MG63 (cell line): Measurements from ENCODE around the gene RSRC1. TPM values are rescaled to one million over a fixed set of nuclear protein-coding genes. Genes with fewer than 3 reads are reported as not detected.
"Not testable (repeated sequence)": the region's sequence is repeated elsewhere in the genome, so short reads cannot be mapped to it uniquely, and the experiment has no call there.

Source experiments
- DNase-seq: peaks from one replicate; pipeline ENCODE4 v3.0.0-alpha.2; 2020
- H3K27me3 ChIP-seq: fragments of 250-450 bp; sonication (Bioruptor Pico); 2 replicates; pipeline ENCODE4 v1.5.1; 2020; ENCODE audit warnings: mild to moderate bottlenecking, moderate library complexity
- H3K36me3 ChIP-seq: fragments of 250-450 bp; sonication (Bioruptor Pico); 2 replicates; pipeline ENCODE4 v1.5.1; 2020; ENCODE audit warnings: mild to moderate bottlenecking, moderate library complexity
- H3K4me3 ChIP-seq: fragments of 250-450 bp; sonication (Bioruptor Pico); 2 replicates; pipeline ENCODE4 v1.5.1; 2020; ENCODE audit warnings: mild to moderate bottlenecking, moderate library complexity
- H3K9me3 ChIP-seq: fragments of 250-450 bp; sonication (Bioruptor Pico); 2 replicates; pipeline ENCODE4 v1.5.1; 2020; ENCODE audit warnings: mild to moderate bottlenecking, moderate library complexity
- total RNA-seq: library from RNA; depleted of rRNA; stranded (reverse); fragments of >200 nt; shearing (Covaris generic); gene quantifications from 2 replicates; pipeline ENCODE4 v1.2.3, GENCODE V29; 2014; ENCODE audit warnings: low replicate concordance

The RSRC1 gene
- total RNA-seq, 1 experiment from 2014 or later = 42.6 TPM

DNA sequence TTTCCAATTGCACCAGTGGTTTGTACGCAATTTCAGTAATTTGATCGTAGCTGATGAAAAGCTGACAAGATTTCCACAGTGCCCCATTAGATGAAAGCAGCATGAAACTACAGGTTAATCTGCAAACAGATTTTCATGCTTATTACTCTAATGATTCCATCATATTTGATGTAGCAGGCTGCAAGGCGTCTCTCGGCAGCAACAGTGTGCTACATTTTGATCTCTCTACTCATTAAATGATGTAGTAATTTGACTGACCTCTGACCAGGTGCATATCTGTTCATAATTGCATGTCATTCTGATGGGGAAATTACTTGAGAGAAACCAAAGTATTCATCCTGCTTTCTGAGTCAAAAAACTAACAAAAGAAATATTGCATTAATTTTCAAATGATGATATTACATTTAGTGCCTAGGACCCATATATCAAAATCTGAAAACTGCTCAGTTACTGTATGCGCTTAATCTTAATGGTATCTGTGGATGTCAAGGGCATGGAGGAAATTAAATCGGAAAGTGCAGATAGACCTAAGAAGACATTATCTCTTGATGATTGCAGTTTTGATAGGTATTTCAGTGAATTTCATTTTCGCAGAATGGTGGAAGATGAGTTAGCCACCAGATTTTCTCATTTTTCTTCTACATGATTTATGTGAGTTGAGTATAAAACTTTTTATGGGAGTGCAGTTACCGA lies 198.5 kb downstream of the RSRC1 start:
- DNase-seq = no peak
- H3K36me3 ChIP-seq = no peaks in the 10 kb centered on the region
- no peaks in the 10 kb centered on the region for H3K27me3 ChIP-seq
- H3K4me3 ChIP-seq = no peak overlapping the region
- no peaks in the 10 kb centered on the region for H3K9me3 ChIP-seq

DNA sequence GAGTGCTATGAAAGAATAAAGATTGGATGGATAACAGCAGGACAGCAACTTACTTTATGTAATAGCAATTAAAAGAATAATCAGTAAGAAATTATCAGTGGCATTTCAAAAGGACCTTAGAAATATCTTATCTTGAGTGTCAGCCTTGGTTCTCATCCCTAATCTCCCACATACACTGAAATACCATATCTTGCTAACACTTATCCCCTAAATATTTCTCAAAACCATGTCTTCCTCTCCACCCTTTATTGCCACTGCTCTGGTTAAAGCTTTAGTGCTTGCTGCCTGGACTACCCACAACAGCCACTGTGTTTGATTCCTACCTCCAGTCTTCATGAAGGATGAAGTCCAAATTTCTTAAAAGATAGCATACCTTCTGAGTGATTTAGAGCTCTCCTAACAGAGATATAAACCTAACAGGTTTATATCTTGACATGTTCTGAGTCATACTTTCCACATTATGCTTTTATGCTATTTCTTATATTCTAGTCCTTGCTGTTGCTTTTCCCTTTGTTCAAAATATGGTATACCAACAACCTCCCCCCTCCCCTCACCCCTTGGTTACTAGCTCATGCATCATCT lies 202.8 kb downstream of the RSRC1 start:
- Histone ChIP-seq H3K27me3 (no peaks in the 10 kb centered on the region), H3K36me3 (no peaks in the 10 kb centered on the region), H3K9me3 (no peaks in the 10 kb centered on the region), H3K4me3 (no peak overlapping the region)
- DNase-seq = no peak

DNA sequence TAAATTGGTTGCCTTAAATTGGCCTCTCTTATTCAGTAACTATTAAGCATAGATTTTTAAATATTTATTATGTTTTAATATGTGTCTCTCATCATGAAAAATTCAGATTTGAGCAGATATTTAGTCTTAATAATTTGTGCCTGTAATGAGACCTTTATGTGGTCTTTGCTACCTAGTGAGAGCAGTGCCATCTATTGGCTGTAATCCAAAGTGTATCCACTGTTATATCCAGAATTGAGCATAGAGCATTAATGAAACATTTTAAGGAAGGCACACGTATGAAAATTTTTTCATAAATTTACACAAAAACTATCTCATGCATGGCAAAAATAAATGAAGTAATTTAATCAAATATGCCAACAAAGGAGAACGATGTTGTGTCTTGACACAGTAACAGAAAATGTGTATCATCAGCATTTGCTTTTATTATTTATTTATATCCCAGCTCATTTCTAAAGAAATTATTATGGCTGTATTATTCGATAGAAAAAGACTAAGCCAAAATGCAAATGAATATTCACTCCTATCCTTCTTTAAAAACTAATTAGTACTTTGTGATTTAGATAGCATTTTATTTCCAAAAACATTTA lies 203.5 kb downstream of the RSRC1 start:
- Histone ChIP-seq H3K36me3 (no peaks in the 10 kb centered on the region), H3K9me3 (no peaks in the 10 kb centered on the region), H3K27me3 (no peaks in the 10 kb centered on the region), H3K4me3 (no peak overlapping the region)
- DNase-seq = no peak

DNA sequence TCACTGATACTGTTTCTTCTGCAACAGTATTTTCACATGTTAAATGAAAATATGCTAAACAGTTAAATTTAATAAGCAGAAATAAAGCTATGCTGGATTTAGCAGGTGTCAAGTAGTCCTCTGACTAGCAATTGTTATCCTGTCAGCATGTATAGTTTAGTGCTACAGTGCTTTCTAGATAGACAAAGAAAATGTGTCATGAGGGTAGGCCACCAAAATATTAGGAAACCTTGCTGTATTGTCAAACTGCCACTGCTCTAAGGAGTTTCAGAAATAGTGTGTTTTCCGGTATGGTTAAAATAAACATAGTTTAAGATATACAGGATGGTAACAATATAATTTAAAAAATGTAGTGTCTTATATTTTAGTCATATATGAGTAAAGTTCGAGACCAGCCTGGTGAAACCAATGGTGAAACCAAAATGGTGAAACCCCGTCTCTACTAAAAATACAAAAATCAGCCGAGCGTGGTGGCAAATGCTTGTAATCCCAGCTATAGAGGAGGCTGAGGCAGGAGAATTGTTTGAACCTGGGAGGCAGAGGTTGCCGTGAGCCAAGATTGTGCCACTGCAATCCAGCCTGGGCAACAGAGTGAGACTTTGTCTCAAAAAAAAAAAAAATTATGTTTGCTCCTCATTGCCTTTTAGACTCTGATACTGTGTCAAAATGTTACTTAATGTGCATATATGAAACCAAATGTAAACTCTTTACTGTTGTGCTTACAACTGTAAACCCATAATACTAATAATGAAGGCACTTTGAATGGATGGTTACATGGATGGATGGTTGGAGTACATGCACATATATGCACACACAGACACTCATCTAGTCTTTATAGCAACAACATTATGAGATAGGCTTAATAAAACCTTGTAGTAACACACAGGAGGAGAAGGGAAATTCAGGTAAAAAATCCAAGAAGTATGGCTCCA lies 204.8 kb downstream of the RSRC1 start:
- H3K4me3 ChIP-seq = no peak overlapping the region
- no peak for DNase-seq
- H3K9me3 ChIP-seq = no peaks in the 10 kb centered on the region
- no peaks in the 10 kb centered on the region for H3K36me3 ChIP-seq
- no peaks in the 10 kb centered on the region for H3K27me3 ChIP-seq

DNA sequence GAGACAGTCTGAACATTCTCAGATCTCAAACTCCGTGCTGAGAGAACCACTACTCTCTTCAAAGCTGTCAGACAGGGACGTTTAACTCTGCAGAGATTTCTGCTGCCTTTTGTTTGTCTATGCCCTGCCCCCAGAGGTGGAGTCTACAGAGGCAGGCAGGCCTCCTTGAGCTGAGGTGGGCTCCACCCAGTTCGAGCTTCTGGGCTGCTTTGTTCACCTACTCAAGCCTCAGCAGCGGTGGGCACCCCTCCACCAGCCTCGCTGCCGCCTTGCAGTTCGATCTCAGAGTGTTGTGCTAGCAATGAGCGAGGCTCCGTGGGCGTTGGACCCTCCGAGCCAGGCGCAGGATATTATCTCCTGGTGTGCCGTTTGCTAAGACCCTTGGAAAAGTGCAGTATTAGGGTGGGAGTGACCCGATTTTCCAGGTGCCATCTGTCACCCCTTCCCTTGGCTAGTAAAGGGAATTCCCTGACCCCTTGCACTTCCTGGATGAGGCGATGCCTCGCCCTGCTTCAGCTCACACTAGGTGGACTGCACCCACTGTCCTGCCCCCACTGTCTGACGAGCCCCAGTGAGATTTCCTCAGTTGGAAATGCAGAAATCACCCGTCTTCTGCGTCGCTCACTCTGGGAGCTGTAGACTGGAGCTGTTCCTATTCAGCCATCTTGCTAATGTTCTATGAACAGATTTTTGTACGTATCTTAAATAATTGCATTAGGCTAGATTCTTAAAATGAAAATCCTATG lies 220.0 kb downstream of the RSRC1 start:
- not testable (repeated sequence) for H3K9me3 ChIP-seq, H3K36me3 ChIP-seq, H3K27me3 ChIP-seq, H3K4me3 ChIP-seq
- DNase-seq = peak; percentile 2

DNA sequence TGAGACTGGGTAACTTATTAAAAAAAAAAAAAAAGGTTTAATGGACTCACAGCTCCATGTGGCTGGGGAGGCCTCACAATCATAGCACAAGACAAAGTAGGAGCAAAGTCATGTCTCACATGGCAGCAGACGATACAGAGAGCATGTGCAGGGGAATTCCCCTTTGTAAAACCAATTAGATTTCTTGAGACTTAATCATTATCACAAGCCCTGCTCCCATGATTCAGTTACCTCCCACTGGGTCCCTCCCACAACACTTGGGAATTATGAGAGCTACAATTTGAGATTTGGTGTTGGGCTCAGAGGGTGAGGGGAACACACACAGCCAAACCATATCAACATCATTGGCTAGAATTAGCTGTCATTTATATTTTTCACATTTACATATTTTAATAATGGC lies 221.0 kb downstream of the RSRC1 start:
- Histone ChIP-seq H3K4me3 (no peak overlapping the region), H3K36me3 (no peaks in the 10 kb centered on the region), H3K27me3 (no peaks in the 10 kb centered on the region), H3K9me3 (no peaks in the 10 kb centered on the region)
- peak; percentile 2 for DNase-seq

DNA sequence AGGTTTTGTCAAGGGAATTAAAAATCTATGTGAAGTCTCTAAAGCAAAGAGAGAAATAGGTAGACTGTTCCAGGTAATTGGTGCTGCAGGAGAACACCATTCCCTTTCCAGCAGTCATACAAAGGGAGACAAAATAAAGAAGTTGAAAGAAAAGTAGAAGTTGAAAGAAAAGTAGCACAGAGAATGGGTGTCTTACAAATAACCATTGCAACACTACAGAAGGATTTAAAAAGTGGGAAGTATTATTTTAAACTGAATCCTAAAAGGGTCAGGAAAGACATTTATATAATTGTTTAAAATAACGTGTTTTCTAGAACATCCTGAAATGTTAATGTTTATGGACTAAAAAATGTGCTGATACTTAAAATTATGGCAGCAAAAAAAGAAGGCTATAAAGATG lies 223.8 kb downstream of the RSRC1 start:
- Histone ChIP-seq H3K36me3 (no peaks in the 10 kb centered on the region), H3K9me3 (no peaks in the 10 kb centered on the region), H3K27me3 (no peaks in the 10 kb centered on the region), H3K4me3 (no peak overlapping the region)
- DNase-seq = no peak

DNA sequence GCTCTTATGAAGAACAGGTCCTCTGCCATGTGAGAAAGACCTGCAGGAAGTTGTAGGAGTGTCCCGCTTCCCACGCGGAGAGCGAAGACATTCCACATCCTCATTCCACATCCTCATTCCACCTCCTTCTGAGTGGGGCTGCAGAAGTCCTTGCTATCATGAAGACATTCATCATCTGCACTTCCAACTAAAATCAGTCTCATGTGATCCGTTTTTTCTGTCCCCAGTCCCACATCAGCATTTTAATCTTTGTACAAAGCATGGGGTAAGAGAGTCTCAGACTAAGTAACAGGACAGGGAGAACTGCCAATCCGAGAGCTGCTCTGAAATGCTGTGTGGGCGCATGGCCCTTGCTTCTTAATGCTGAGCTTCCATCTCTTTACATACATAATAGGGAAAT lies 227.2 kb downstream of the RSRC1 start:
- H3K9me3 ChIP-seq = no peaks in the 10 kb centered on the region
- H3K36me3 ChIP-seq = no peaks in the 10 kb centered on the region
- H3K27me3 ChIP-seq = no peaks in the 10 kb centered on the region
- no peak for DNase-seq
- H3K4me3 ChIP-seq = no peak overlapping the region

DNA sequence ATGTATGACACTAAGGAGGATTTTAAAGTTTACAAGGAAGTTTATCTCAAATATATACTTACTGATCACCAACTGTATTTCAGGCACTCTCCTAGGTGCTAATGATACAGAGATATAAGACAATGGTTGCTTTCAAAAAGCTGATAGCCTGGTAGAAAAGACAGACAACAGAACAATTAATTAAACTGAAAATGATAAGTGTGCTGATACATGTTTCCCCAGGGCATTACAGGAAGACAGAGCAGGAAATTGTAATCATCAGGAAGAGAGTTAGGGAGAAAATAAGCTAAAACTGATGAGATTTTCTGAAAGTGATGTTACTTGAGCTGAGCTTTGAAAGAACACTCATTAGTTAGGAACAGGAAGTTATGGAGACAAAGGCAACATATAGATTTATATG lies 229.7 kb downstream of the RSRC1 start:
- Histone ChIP-seq H3K9me3 (no peaks in the 10 kb centered on the region), H3K4me3 (no peak overlapping the region), H3K27me3 (no peaks in the 10 kb centered on the region), H3K36me3 (no peaks in the 10 kb centered on the region)
- no peak for DNase-seq

DNA sequence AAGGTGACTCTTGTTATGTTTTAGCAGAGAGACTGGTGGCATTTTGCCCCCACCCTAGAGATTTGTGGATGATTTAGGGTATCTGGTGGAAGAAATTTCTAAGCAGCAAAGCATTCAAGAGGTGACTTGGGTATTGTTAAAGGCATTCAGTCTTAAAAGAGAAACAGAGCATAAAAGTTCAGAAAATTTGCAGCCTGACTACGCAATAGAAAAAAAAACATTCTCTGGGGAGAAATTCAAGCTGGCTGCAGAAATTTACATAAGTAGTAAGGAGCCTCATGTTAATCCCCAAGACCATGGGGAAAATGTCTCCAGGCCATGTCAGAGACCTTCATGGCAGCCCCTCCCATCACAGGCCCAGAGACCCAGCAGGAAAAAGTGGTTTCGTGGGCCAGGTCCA lies 231.1 kb downstream of the RSRC1 start:
- DNase-seq, H3K27me3 ChIP-seq, H3K4me3 ChIP-seq, H3K9me3 ChIP-seq, H3K36me3 ChIP-seq: not testable (repeated sequence)

DNA sequence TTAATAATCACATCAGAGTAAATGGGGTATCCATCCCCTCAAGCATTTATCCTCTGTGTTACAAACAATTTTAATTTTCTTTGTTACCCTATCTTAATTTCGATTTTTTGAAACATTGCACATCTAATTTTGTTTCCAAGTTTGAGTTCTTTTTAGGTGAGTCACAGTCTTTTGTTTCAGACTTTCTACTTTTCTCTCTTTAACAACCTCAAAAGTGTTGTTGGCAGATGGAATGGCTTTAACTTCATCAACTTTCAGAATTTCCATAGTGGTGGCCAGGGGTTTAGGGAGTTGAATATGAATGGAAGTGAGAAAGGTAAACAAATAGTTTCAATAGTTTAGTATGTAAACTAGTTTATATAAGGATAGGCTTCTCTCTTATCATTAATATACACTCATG lies 238.1 kb downstream of the RSRC1 start:
- H3K36me3 ChIP-seq = no peaks in the 10 kb centered on the region
- H3K27me3 ChIP-seq = no peaks in the 10 kb centered on the region
- no peak overlapping the region for H3K4me3 ChIP-seq
- no peaks in the 10 kb centered on the region for H3K9me3 ChIP-seq
- peak; percentile 31 for DNase-seq

DNA sequence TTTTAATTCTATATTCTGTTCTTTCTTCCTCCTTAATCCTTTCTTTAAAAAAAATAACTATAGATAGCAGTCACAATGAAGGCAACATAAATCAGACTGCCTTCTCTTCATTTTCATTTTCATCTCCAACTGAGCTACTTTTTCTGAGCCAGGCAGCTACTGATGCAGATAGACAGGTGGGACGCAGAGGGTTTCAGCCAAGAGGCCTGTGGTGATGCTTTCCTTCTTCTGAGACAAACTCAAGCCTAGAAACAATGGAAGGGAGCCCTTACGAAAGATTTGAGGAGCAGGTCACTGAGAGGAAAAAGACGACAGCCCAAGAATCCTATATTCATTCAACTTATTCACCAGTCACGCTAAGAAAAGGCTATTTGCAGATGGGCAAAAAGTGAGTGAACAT lies 241.1 kb downstream of the RSRC1 start:
- no peaks in the 10 kb centered on the region for H3K36me3 ChIP-seq
- H3K27me3 ChIP-seq = no peaks in the 10 kb centered on the region
- H3K4me3 ChIP-seq = no peak overlapping the region
- H3K9me3 ChIP-seq = no peaks in the 10 kb centered on the region
- no peak for DNase-seq

DNA sequence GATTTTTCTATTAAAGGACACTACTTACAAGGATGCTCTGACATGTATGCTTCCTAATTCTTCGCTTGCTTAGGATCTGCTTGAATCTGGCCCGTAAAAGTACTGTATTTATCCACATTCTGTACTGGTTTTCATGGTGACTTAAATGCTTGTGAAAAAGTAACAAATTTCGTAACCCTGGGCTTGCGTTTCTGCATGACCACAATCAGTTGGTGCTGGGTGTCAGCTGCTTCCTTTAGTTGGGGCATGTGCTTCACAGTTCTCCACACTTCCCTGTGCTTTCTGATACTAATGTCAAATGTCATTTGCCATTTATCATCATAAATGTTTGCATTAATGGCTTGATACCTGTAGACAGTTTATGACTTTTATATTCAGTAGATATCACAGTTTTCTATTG lies 242.7 kb downstream of the RSRC1 start:
- Histone ChIP-seq H3K4me3 (no peak overlapping the region), H3K36me3 (no peaks in the 10 kb centered on the region), H3K9me3 (no peaks in the 10 kb centered on the region), H3K27me3 (no peaks in the 10 kb centered on the region)
- DNase-seq = no peak

DNA sequence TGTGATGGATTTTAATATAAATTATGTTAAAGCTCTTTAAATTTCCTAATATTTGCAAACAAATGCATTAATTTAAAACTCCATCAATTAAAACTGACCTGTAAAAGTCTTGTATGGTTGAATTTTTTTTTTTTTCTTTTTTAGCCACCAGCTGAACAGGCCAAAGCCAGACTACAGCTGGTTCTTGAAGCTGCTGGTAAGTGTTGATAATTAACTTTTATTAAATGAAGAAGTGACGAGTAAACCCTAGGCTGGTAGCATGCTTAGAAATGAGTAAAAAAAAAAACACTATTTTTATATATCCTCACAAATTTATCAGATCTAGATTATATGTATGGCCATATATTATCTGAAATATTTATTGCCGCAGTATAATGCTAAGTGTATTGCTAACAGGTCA lies 244.8 kb downstream of the RSRC1 start:
- Histone ChIP-seq H3K9me3 (no peaks in the 10 kb centered on the region), H3K4me3 (no peak overlapping the region), H3K36me3 (no peaks in the 10 kb centered on the region), H3K27me3 (no peaks in the 10 kb centered on the region)
- no peak for DNase-seq

DNA sequence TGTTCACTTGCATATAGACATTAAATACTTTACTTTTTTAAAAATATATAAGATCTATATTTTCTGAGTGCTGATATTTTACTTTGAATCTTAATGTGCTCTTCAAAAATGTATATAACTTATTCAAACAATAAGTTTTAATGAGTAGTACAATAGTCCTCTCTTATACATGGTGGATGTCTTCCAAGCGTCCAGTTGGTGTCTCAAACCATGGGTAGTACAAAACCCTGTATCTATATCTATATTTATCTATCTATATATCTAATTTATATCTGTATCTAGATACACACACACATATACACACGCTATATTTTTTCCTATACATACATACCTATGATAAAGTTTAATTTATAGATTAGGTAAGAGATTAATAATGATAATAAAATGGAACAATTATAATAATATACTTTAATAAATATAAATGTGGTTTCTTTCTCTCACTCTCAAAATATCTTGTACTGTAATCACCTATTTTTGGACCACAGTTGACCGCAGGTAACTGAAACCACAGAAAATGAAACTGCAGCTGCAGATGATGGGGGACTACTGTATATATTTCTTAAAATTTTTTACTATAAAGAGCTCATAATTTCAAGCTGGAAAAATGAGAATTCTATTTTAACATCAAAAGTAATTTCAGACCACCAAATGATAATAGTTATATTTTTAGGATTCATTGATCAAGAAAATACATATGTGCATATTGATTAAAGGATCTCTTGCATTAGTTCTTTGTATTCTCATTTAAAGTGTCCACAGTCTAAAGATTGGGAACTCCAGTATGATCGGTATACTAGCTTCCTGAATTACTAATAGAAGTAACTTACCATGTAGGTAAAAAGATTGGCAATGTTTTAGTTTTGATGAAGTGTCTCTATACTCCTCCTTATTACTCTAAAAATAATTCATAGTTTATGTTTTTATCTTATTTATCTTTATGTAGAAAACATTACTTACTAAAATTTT lies 246.0 kb downstream of the RSRC1 start:
- H3K27me3 ChIP-seq = no peaks in the 10 kb centered on the region
- H3K4me3 ChIP-seq = no peak overlapping the region
- DNase-seq = no peak
- no peaks in the 10 kb centered on the region for H3K9me3 ChIP-seq
- H3K36me3 ChIP-seq = no peaks in the 10 kb centered on the region

DNA sequence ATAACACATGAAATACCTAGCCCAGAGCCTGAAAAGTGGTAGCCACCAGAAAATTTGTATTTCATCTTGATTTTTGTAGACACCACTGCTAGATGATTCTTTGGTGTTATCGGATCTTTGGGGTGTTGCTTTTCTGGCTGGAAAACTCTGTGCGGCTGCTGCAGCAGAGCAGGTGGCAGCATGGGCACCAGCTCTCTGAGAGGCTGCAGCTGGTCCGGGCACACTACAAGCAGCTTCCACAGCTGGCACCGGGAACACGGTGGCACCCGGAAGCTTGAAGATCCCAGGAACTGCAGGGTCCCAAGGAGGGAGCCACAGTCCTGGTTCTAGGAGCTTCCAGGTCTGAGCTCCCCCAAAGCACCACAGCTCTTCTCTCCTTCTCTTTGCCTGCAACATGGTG lies 249.4 kb downstream of the RSRC1 start:
- Histone ChIP-seq H3K27me3 (no peaks in the 10 kb centered on the region), H3K4me3 (no peak overlapping the region), H3K9me3 (no peaks in the 10 kb centered on the region), H3K36me3 (no peaks in the 10 kb centered on the region)
- DNase-seq = no peak
